NCI-H2227 (cell line): ENCODE data around the gene FGF2.

Experiments used
- DNase-seq: peaks from one replicate; lab custom pipeline; 2025; ENCODE audit not compliant: unreplicated experiment; lab: John Stamatoyannopoulos, UW

Gene FGF2

GRCh38 chr4:122889726-122890125, 63.1 kb downstream of the FGF2 start:
- DNase-seq = no peak

- DNase-seq = no peak
These were observed 63.6 kb downstream of the FGF2 start for GRCh38 chr4:122890147-122890795.

GRCh38 chr4:122894827-122895226, 68.2 kb downstream of the FGF2 start:
- no peak for DNase-seq

GRCh38 chr4:122895336-122895995, 68.8 kb downstream of the FGF2 start:
- no peak for DNase-seq

GRCh38 chr4:122896270-122896669, 69.6 kb downstream of the FGF2 start:
- no peak for DNase-seq

GRCh38 chr4:122898370-122899150, 71.9 kb downstream of the FGF2 start:
- DNase-seq = no peak

- DNase-seq = no peak
These were observed 73.1 kb downstream of the FGF2 start for GRCh38 chr4:122899682-122900081.

- no peak for DNase-seq
These were observed 73.7 kb downstream of the FGF2 start for GRCh38 chr4:122900314-122900713.

GRCh38 chr4:122901247-122902010, 74.8 kb downstream of the FGF2 start:
- DNase-seq = no peak

GRCh38 chr4:122903766-122904288, 77.2 kb downstream of the FGF2 start:
- DNase-seq = no peak

- no peak for DNase-seq
These were observed 80.3 kb downstream of the FGF2 start for GRCh38 chr4:122906859-122907305.

- DNase-seq = no peak
These were observed 81.6 kb downstream of the FGF2 start for GRCh38 chr4:122908223-122908622.

- DNase-seq = no peak
These were observed 83.1 kb downstream of the FGF2 start for GRCh38 chr4:122909683-122910082.

- no peak for DNase-seq
These were observed 85.0 kb downstream of the FGF2 start for GRCh38 chr4:122911588-122911987.

- DNase-seq = no peak
These were observed 86.4 kb downstream of the FGF2 start for GRCh38 chr4:122912810-122913575.

- no peak for DNase-seq
These were observed 87.8 kb downstream of the FGF2 start for GRCh38 chr4:122914292-122914904.

GRCh38 chr4:122914938-122915337, 88.3 kb downstream of the FGF2 start:
- DNase-seq = no peak

GRCh38 chr4:122917731-122918130, 91.1 kb downstream of the FGF2 start:
- DNase-seq = no peak

- no peak for DNase-seq
These were observed 93.8 kb downstream of the FGF2 start for GRCh38 chr4:122920473-122920872.

- DNase-seq = no peak
These were observed 94.7 kb downstream of the FGF2 start for GRCh38 chr4:122921300-122921699.
